K562 (cell line): ENCODE measurements around the gene SCARF2. TPM values are rescaled to one million over a fixed set of nuclear protein-coding genes. Genes with fewer than 3 reads are reported as not detected.

Experiments used
- ATAC-seq: fragments of 200-7000 bp; cut with Tn5 transposase; 3 replicates; pipeline ENCODE4 v1.9.1; 2020; ENCODE audit warnings: moderate library complexity
- BruUV-seq: library from RNA; stranded (reverse); fragments of 400-500 nt; replicated peaks from 2 replicates; lab custom pipeline; 2021; lab: Mats Ljungman, UMichigan
- CTCF ChIA-PET: fragments of 300-600 bp; formaldehyde crosslinking; extraction: SDS; loops from one replicate; lab custom pipeline; 2021; ENCODE audit warnings: low intra/inter-chr PET ratio; lab: Yijun Ruan, JAX
- POLR2A ChIA-PET: fragments of 300-600, 350-650 bp; sonication (Branson Sonifier 250); formaldehyde crosslinking; extraction: SDS; loops from one replicate; lab custom pipeline; 2021; ENCODE audit warnings: antibody characterized with exemption, inconsistent platforms; lab: Yijun Ruan, JAX
- DNase-seq, 4 experiments: peaks; one replicate each; pipeline versions ENCODE4 v3.0.0 to v3.0.0-alpha.2; 2011 to 2018; ENCODE audit warnings: low spot score in 3 of 4, mixed read lengths in 3 of 4; ENCODE audit errors: extremely low read depth in 1 of 4
- FAIRE-seq: peaks from 2 replicates; lab custom pipeline; 2011; peaks lifted over from hg19 to GRCh38; lab: Jason Lieb, UNC
- H2AFZ ChIP-seq: 2 replicates; pipeline ENCODE4 v1.6.0; 2011; ENCODE audit warnings: low read depth, low read length, control low read depth, inconsistent platforms
- H3K27ac ChIP-seq: fragments of 200-600 bp; 3 replicates; pipeline ENCODE4 v1.8.0; 2011; ENCODE audit warnings: low read depth, mild to moderate bottlenecking, control low read depth, inconsistent platforms, low read length, moderate library complexity, mixed read lengths; ENCODE audit errors: extremely low read depth
- H3K27me3 ChIP-seq, 2 experiments: fragments of 300-600 bp in 1 of 2; 2 replicates in 1 of 2; 3 replicates in 1 of 2; pipeline versions ENCODE4 v1.6.0 to v1.8.0; 2011; ENCODE audit warnings: inconsistent platforms in 2 of 2, low read length in 2 of 2, mild to moderate bottlenecking in 1 of 2, mixed read lengths in 1 of 2, moderate library complexity in 1 of 2; ENCODE audit not compliant: control insufficient read depth in 2 of 2, insufficient read depth in 2 of 2
- H3K36me3 ChIP-seq: fragments of 300-600 bp; 3 replicates; pipeline ENCODE4 v1.8.0; 2011; ENCODE audit warnings: mild to moderate bottlenecking, low read length, inconsistent platforms; ENCODE audit not compliant: control insufficient read depth, insufficient read depth
- H3K4me1 ChIP-seq, 2 experiments: fragments of 200-600 bp in 1 of 2; replicated peaks in 1 of 2; 2 replicates in 1 of 2; 3 replicates in 1 of 2; pipeline versions ENCODE4 v1.5.1 to v1.8.0; 2011; ENCODE audit warnings: inconsistent platforms in 2 of 2, low read length in 2 of 2, mild to moderate bottlenecking in 1 of 2, mixed read lengths in 1 of 2, moderate library complexity in 1 of 2; ENCODE audit not compliant: control insufficient read depth in 2 of 2, insufficient read depth in 2 of 2
- H3K4me2 ChIP-seq: 2 replicates; pipeline ENCODE4 v1.6.1; 2011; ENCODE audit warnings: low read length, control low read depth, inconsistent platforms, mixed read lengths; ENCODE audit not compliant: insufficient read depth
- H3K4me3 ChIP-seq: fragments of 200-600 bp; sonication (generic), shearing (Covaris generic); 2 replicates; pipeline ENCODE4 v1.5.1; 2016; ENCODE audit warnings: control low read depth, inconsistent platforms
- H3K79me2 ChIP-seq: fragments of 200-600 bp; 3 replicates; pipeline ENCODE4 v1.8.0; 2011; ENCODE audit warnings: low read length, inconsistent platforms; ENCODE audit not compliant: control insufficient read depth, insufficient read depth
- H3K9ac ChIP-seq, 2 experiments: 2 replicates each; pipeline versions ENCODE4 v1.6.0 to v1.6.1; 2011; ENCODE audit warnings: low read depth in 2 of 2, low read length in 2 of 2, control low read depth in 1 of 2, inconsistent platforms in 1 of 2, mild to moderate bottlenecking in 1 of 2, mixed read lengths in 1 of 2; ENCODE audit not compliant: insufficient read depth in 1 of 2
- H3K9me1 ChIP-seq: one replicate; pipeline ENCODE4 v1.6.0; 2011; ENCODE audit warnings: inconsistent platforms, mild to moderate bottlenecking, low read length, moderate library complexity; ENCODE audit not compliant: control insufficient read depth, insufficient read depth
- H3K9me3 ChIP-seq: replicated peaks from 2 replicates; pipeline ENCODE4 v1.5.1; 2011; ENCODE audit warnings: low read depth, low read length, inconsistent platforms; ENCODE audit not compliant: control insufficient read depth, insufficient read depth
- H4K20me1 ChIP-seq: replicated peaks from 2 replicates; pipeline ENCODE4 v1.6.1; 2011; ENCODE audit warnings: low read length, inconsistent platforms, mixed read lengths; ENCODE audit not compliant: control insufficient read depth, insufficient read depth
- FOXA3 ChIP-seq, 2 experiments: fragments of 450-650 bp in 1 of 2; sonication (generic) in 1 of 2; formaldehyde crosslinking; IDR thresholded peaks in 1 of 2; conservative IDR thresholded peaks in 1 of 2; 2 replicates each; pipeline versions ENCODE4 v1.4.0 to v1.8.0; 2020 to 2022; ENCODE audit warnings: mild to moderate bottlenecking in 2 of 2, missing genetic modification reagents in 1 of 2
- HNRNPK ChIP-seq: fragments of 200-400 bp; formaldehyde crosslinking; IDR thresholded peaks from one replicate; pipeline ENCODE4 v1.6.1; 2018; ENCODE audit warnings: mild to moderate bottlenecking, low read depth, low read length; ENCODE audit not compliant: poor library complexity, severe bottlenecking
- IFI16 ChIP-seq: fragments of 250-450 bp; sonication (Bioruptor Pico); IDR thresholded peaks from 2 replicates; pipeline ENCODE4 v2.1.2; 2022; ENCODE audit warnings: mild to moderate bottlenecking, inconsistent platforms
- MYC ChIP-seq, 2 experiments: fragments of 250-450 bp in 1 of 2; sonication (Bioruptor Pico) in 1 of 2; IDR thresholded peaks; 2 replicates each; pipeline versions ENCODE4 v1.5.1 to v1.6.1; 2012 to 2021; ENCODE audit warnings: low read depth in 2 of 2, borderline replicate concordance in 1 of 2, improper control_type of control experiment in 1 of 2, low read length in 1 of 2, mild to moderate bottlenecking in 1 of 2, moderate library complexity in 1 of 2
- NFIX ChIP-seq: fragments of 250-450 bp; sonication (Bioruptor Pico); IDR thresholded peaks from 2 replicates; pipeline ENCODE4 v1.4.0; 2020; ENCODE audit warnings: low read depth, mild to moderate bottlenecking, moderate library complexity
- SMC3 ChIP-seq: conservative IDR thresholded peaks from 2 replicates; pipeline ENCODE4 v1.6.1; 2011; ENCODE audit warnings: low read depth, low read length, improper control_type of control experiment; ENCODE audit not compliant: insufficient read depth
- SRSF1 ChIP-seq: fragments of 200-400 bp; formaldehyde crosslinking; IDR thresholded peaks from 2 replicates; pipeline ENCODE4 v1.6.1; 2017; ENCODE audit warnings: mild to moderate bottlenecking, low read depth, low read length, moderate library complexity
- TARDBP ChIP-seq: fragments of 450-650 bp; IDR thresholded peaks from 2 replicates; pipeline ENCODE4 v1.6.1; 2016
- USF2 ChIP-seq: sonication (generic); formaldehyde crosslinking; IDR thresholded peaks from 2 replicates; pipeline ENCODE4 v1.5.0; 2020; ENCODE audit warnings: missing genetic modification reagents
- ZNF23 ChIP-seq: fragments of 250-450 bp; sonication (Bioruptor Pico); IDR thresholded peaks from 2 replicates; pipeline ENCODE4 v1.4.0; 2020; ENCODE audit warnings: mild to moderate bottlenecking
- WGBS: fragments of 100-300 bp; shearing (Covaris generic); methylation state at CpG from one replicate; pipeline ENCODE4 v1.1.6; 2016; ENCODE audit warnings: low coverage, mixed read lengths; ENCODE audit not compliant: insufficient coverage; ENCODE audit errors: missing lambda C conversion rate; 5-methylcytosine and 5-hydroxymethylcytosine counted together
- in situ Hi-C: fragments of 300-500 bp; cut with MboI; formaldehyde crosslinking; loops from 4 replicates; pipeline ENCODE4 v1.15.0; 2018; ENCODE audit warnings: inconsistent platforms, mixed read lengths
- intact Hi-C: fragments of 100-400 bp; cut with micrococcal nuclease; formaldehyde crosslinking; loops from 2 replicates; pipeline ENCODE4 v1.14.2; 2022
- polyA plus RNA-seq, 8 experiments: library from polyadenylated mRNA; depleted of rRNA in 4 of 8; stranded (reverse) in 5 of 8; unstranded in 3 of 8; fragments of >200 nt; fragmentation: Nextera tagmentation in 2 of 8; fragmentation: Illumina TruSeq in 1 of 8; extraction: Ambion mirVana in 2 of 8; extraction: Trizol in 1 of 8; gene quantifications; 2 replicates each; pipeline versions ENCODE4 v1.2.1 to v1.2.3, GENCODE V29; 2011 to 2014; ENCODE audit warnings: inconsistent platforms in 1 of 8, missing spikeins in 1 of 8
- total RNA-seq, 7 experiments: library from RNA; depleted of rRNA in 6 of 7; stranded (reverse); fragments of >200 nt in 6 of 7; fragmentation: Illumina TruSeq in 2 of 7; extraction: Trizol in 2 of 7; gene quantifications; 2 replicates each; pipeline versions ENCODE4 v1.2.1 to v1.2.3, GENCODE V29; 2011 to 2021; ENCODE audit warnings: low replicate concordance in 1 of 7
- TF ChIP-seq, protein P1 (sequence below): sonication (generic); formaldehyde crosslinking; IDR thresholded peaks from 2 replicates; pipeline ENCODE4 v1.9.0; 2022; ENCODE audit warnings: mild to moderate bottlenecking, missing genetic modification reagents
- TF ChIP-seq, protein P2 (sequence below), 3 experiments: fragments of 200-800 bp in 1 of 3; sonication (Bioruptor generic) in 1 of 3; sonication (generic) in 1 of 3; formaldehyde crosslinking in 1 of 3; IDR thresholded peaks; 2 replicates each; pipeline versions ENCODE4 v1.6.1 to v1.8.0; 2016 to 2022; ENCODE audit warnings: mild to moderate bottlenecking in 2 of 3, missing compliant biosample characterization in 2 of 3, missing genetic modification characterization in 2 of 3, missing genetic modification reagents in 1 of 3
- TF ChIP-seq, protein P3 (sequence below), 2 experiments: IDR thresholded peaks; 2 replicates each; pipeline ENCODE4 v1.6.1; 2011; ENCODE audit warnings: borderline replicate concordance in 1 of 2, control low read depth in 1 of 2, low read depth in 1 of 2, low read length in 1 of 2, mild to moderate bottlenecking in 1 of 2, mixed read lengths in 1 of 2, moderate library complexity in 1 of 2; ENCODE audit not compliant: insufficient read depth in 1 of 2, insufficient read length in 1 of 2, poor library complexity in 1 of 2, severe bottlenecking in 1 of 2; ENCODE audit errors: extremely low read depth in 1 of 2

SCARF2 gene
- total and polyA plus RNA-seq, 9 of the 15 experiments (the other 6 are each of a cell fraction or from before 2014, with no cell fraction given), result 0.06 to 0.32 (median 0.21) TPM; not detected in 5

- Histone ChIP-seq H4K20me1 (peaks cover 55% of the 10 kb centered on the region), H3K9ac (peak overlapping the region in 1 of 2 experiments; percentile 23; a peak in 1 of 4 replicates), H3K79me2 (no peaks in the 10 kb centered on the region), H3K27me3 (peaks cover 46 to 87% of the 10 kb centered on the region in 2 experiments), H3K4me1 (peaks cover 12 to 47% of the 10 kb centered on the region in 2 experiments), H3K9me1 (peaks cover 12% of the 10 kb centered on the region), H3K4me3 (no peak overlapping the region), H3K36me3 (no peaks in the 10 kb centered on the region), H3K4me2 (no peak overlapping the region), H3K9me3 (no peaks in the 10 kb centered on the region), H2AFZ (no peak overlapping the region), H3K27ac (no peak overlapping the region)
- BruUV-seq, result no TSS peak
- ChIA-PET POLR2A (interaction anchor here (0.5 to 6.6 kb wide), 7 partner anchors 11 to 115 kb away, joined by 3 to 46 read pairs (median 4); no protein-coding TSS in a partner anchor), CTCF (no interaction called here)
- FAIRE-seq (no peak), ATAC-seq (no peak), DNase-seq (peak in 3 of 4 experiments; percentile 73 to 87 (median 86))
- intact Hi-C loops, result no loop called here
- 43% methylated on average over 50 of the region's 50 CpGs for WGBS
- in situ Hi-C loops, result no loop called here
- TF ChIP-seq ZNF23 (no peak), IFI16 (CRISPR knock-in tag) (no peak), NFIX (CRISPR knock-in tag) (no peak), TARDBP (no peak), SMC3 (0 out of 2 replicates have a peak, but pooled peaks have one; percentile 29), HNRNPK (peak; percentile 7), SRSF1 (no peak), MYC (IDR thresholded peaks at IDR 0.05; ENCODE audit: low read depth, low read length) (peak; percentile 35; the same call in 1 of the 2 replicates), MYC (CRISPR knock-in tag; IDR thresholded peaks at IDR 0.05; ENCODE audit: borderline replicate concordance, low read depth) (no peak), USF2 (CRISPR knock-in tag) (peak; percentile 19; the same call in 1 of the 2 replicates), FOXA3 (CRISPR knock-in tag; conservative IDR thresholded peaks at IDR 0.05 in 1 of 2, IDR thresholded peaks at IDR 0.05 in 1 of 2) (peak in 1 of 2 experiments; percentile 81; a peak in 2 of 4 replicates)
- TF ChIP-seq, protein P1, sequence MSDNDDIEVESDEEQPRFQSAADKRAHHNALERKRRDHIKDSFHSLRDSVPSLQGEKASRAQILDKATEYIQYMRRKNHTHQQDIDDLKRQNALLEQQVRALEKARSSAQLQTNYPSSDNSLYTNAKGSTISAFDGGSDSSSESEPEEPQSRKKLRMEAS (CRISPR knock-in tag), result peak; percentile 84
- TF ChIP-seq, protein P2, sequence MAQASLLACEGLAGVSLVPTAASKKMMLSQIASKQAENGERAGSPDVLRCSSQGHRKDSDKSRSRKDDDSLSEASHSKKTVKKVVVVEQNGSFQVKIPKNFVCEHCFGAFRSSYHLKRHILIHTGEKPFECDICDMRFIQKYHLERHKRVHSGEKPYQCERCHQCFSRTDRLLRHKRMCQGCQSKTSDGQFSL (CRISPR knock-in tag; IDR thresholded peaks at IDR 0.05), result peak; percentile 84
- TF ChIP-seq, protein P2 (tag; IDR thresholded peaks at IDR 0.05), result no peak
- TF ChIP-seq, protein P3, sequence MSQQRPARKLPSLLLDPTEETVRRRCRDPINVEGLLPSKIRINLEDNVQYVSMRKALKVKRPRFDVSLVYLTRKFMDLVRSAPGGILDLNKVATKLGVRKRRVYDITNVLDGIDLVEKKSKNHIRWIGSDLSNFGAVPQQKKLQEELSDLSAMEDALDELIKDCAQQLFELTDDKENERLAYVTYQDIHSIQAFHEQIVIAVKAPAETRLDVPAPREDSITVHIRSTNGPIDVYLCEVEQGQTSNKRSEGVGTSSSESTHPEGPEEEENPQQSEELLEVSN (IDR thresholded peaks at IDR 0.05; ENCODE audit: borderline replicate concordance in 1 of 2, extremely low read depth in 1 of 2, insufficient read depth in 1 of 2, insufficient read length in 1 of 2, low read depth in 1 of 2, low read length in 1 of 2, poor library complexity in 1 of 2, severe bottlenecking in 1 of 2), result peak; percentile 92 to 95
These were observed 6.0 kb downstream of the SCARF2 start for GRCh38 chr22:20431511-20432192.
